Skin epidermis (tissue), 12 donors: ENCODE results near the gene NOP16.

Experiments
- H3K27ac ChIP-seq, 21 experiments: fragments of 200-600 bp; sonication (generic) in 11 of 21; one replicate each; pipeline ENCODE4 v1.5.0; 2020; ENCODE audit warnings: mild to moderate bottlenecking in 3 of 21, inconsistent platforms in 2 of 21, moderate library complexity in 2 of 21
- H3K4me3 ChIP-seq, 7 experiments: fragments of 200-600 bp; sonication (generic) in 2 of 7; one replicate each; pipeline ENCODE4 v1.5.0; 2020; ENCODE audit warnings: inconsistent platforms in 2 of 7, mild to moderate bottlenecking in 2 of 7, moderate library complexity in 1 of 7

NOP16 gene

DNA sequence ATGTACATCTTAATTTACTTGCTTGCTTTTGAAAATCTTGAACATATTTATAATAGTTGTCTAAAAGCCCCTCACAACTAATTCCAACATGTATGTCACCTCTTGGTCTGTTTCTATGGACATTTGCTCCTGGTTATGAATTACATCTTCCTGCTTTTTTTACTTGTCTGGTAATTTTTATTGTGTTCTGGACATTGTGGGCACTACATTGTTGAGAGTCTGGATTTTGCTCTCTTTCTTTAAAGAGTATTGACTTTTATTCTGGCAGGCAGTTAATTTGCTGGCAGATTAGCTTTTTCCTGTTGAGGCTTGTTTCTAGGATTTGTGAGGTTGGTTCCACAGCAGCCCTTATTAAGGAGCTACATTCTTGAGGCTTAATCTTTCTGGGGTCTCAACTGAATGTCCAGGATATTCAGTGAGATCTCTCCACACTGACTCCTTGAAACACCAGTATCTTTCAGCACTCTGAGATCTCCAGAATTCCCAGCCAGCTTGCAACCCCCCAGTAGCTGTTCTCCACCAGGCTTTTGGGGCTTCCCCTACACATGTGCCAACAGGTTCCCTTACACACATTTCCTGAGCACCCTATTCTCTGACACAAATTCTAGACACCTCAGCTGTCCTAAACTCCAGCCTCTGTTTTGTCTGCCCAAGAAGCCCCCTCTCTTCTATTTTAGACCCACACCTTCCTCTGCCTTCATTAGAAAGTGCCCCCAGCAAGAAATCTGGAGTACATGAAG lies 54.2 kb downstream of the NOP16 start:
- no peak overlapping the region for H3K27ac ChIP-seq
- no peak overlapping the region for H3K4me3 ChIP-seq
